Muscle layer of duodenum (tissue), 2 donors: ENCODE results near the gene PALM.
"Not testable (repeated sequence)": the region's sequence is repeated elsewhere in the genome, so short reads cannot be mapped to it uniquely, and the experiment has no call there.

Source experiments
- H3K27ac ChIP-seq: one replicate; pipeline ENCODE4 v1.7.0; 2013; ENCODE audit warnings: mild to moderate bottlenecking, low read length
- H3K27me3 ChIP-seq: one replicate; pipeline ENCODE4 v1.7.0; 2013; ENCODE audit warnings: low read depth, mild to moderate bottlenecking, control low read depth, low read length
- H3K36me3 ChIP-seq, 2 donors: one replicate each; pipeline ENCODE4 v1.7.0; 2013; ENCODE audit warnings: low read length in 2 of 2, control low read depth in 1 of 2, mild to moderate bottlenecking in 1 of 2; ENCODE audit not compliant: insufficient read depth in 2 of 2, control insufficient read depth in 1 of 2
- H3K4me1 ChIP-seq, 2 donors: one replicate each; pipeline ENCODE4 v1.7.0; 2013; ENCODE audit warnings: low read length in 2 of 2, mild to moderate bottlenecking in 2 of 2, control low read depth in 1 of 2, moderate library complexity in 1 of 2; ENCODE audit not compliant: insufficient read depth in 2 of 2, control insufficient read depth in 1 of 2
- H3K4me3 ChIP-seq, 2 donors: one replicate each; pipeline ENCODE4 v1.7.0; 2013; ENCODE audit warnings: low read length in 2 of 2, low read depth in 1 of 2, mild to moderate bottlenecking in 1 of 2
- H3K9me3 ChIP-seq, 2 donors: one replicate each; pipeline ENCODE4 v1.7.0; 2013; ENCODE audit warnings: low read length in 2 of 2, control low read depth in 1 of 2, mild to moderate bottlenecking in 1 of 2; ENCODE audit not compliant: control insufficient read depth in 1 of 2
- donor health status: healthy.

The PALM gene

GRCh38 chr19:741506-742131 is 32.9 kb downstream of the PALM start:
- H3K27me3 ChIP-seq = no peaks in the 10 kb centered on the region
- H3K36me3 ChIP-seq = peaks cover 0 to 11% of the 10 kb centered on the region in 2 donors
- no peak overlapping the region for H3K27ac ChIP-seq
- H3K4me1 ChIP-seq = peaks cover 0 to 3% of the 10 kb centered on the region in 2 donors
- H3K9me3 ChIP-seq = no peaks in the 10 kb centered on the region
- no peak overlapping the region for H3K4me3 ChIP-seq

- Histone ChIP-seq H3K4me1 (peaks cover 0 to 3% of the 10 kb centered on the region in 2 donors), H3K4me3 (no peak overlapping the region), H3K9me3 (peaks cover 0 to 4% of the 10 kb centered on the region in 2 donors), H3K27ac (peak overlapping the region; percentile 69), H3K27me3 (no peaks in the 10 kb centered on the region), H3K36me3 (peaks cover 0 to 19% of the 10 kb centered on the region in 2 donors)
Observed at GRCh38 chr19:742540-743075, 33.9 kb downstream of the PALM start.

DNA sequence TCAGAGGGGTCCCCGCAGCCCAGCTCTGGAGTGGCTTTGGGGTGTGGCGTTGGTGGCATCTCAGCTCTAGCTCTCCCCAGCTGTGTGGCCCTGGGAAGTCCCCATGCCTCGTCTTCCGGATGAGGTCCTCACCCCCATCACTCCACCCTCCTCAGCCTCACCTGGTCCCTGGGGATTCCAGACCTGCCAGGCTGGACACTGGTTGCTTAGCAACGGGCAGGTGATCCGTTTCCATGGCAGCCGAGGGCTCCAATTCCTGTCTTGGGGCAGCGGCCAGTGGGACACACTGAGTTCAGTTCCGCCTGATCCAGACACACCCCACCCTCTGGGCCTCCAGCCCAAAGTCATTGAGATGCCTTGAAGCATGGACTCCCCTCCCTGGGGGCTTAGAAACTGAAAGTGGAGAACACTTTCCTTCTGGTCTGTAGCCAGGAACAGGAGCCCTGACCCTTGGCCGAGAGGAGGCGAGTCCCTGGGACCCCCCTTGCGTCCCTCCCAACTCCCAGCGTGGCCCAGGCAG is 34.5 kb downstream of the PALM start:
- H3K4me1 ChIP-seq = peaks cover 0 to 3% of the 10 kb centered on the region in 2 donors
- peaks cover 0 to 7% of the 10 kb centered on the region in 2 donors for H3K9me3 ChIP-seq
- peak overlapping the region; percentile 69 for H3K27ac ChIP-seq
- H3K27me3 ChIP-seq = no peaks in the 10 kb centered on the region
- no peak overlapping the region for H3K4me3 ChIP-seq
- H3K36me3 ChIP-seq = peaks cover 0 to 26% of the 10 kb centered on the region in 2 donors

GRCh38 chr19:745138-745537 is 36.4 kb downstream of the PALM start:
- not testable (repeated sequence) for H3K4me1 ChIP-seq, H3K27me3 ChIP-seq, H3K9me3 ChIP-seq, H3K27ac ChIP-seq, H3K4me3 ChIP-seq
- peaks cover 0 to 24% of the 10 kb centered on the region in 2 donors for H3K36me3 ChIP-seq

DNA sequence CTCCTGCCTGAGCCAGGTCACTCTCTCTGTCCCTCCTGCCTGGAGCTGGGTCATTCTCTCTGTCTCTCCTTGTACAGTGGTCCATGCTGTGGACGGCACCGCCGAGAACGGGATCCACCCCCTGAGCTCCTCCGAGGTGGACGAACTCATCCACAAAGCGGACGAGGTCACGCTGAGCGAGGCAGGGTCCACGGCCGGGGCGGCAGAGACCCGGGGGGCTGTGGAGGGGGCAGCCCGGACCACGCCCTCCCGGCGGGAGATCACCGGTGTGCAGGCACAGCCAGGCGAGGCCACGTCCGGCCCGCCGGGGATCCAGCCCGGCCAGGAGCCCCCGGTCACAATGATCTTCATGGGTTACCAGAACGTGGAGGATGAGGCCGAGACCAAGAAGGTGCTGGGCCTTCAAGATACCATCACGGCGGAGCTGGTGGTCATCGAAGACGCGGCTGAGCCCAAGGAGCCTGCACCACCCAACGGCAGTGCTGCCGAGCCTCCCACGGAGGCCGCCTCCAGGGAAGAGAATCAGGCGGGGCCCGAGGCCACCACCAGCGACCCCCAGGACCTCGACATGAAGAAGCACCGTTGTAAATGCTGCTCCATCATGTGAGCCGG is 37.6 kb downstream of the PALM start:
- peaks cover 0 to 22% of the 10 kb centered on the region in 2 donors for H3K36me3 ChIP-seq
- peaks cover 0 to 3% of the 10 kb centered on the region in 2 donors for H3K4me1 ChIP-seq
- H3K9me3 ChIP-seq = peaks cover 0 to 7% of the 10 kb centered on the region in 2 donors
- no peak overlapping the region for H3K27ac ChIP-seq
- H3K27me3 ChIP-seq = no peaks in the 10 kb centered on the region
- H3K4me3 ChIP-seq = no peak overlapping the region

GRCh38 chr19:746956-747355 is 38.2 kb downstream of the PALM start:
- Histone ChIP-seq H3K4me3 (no peak overlapping the region), H3K4me1 (peaks cover 0 to 3% of the 10 kb centered on the region in 2 donors), H3K27ac (no peak overlapping the region), H3K9me3 (peaks cover 0 to 7% of the 10 kb centered on the region in 2 donors), H3K27me3 (no peaks in the 10 kb centered on the region), H3K36me3 (peaks cover 0 to 22% of the 10 kb centered on the region in 2 donors)

DNA sequence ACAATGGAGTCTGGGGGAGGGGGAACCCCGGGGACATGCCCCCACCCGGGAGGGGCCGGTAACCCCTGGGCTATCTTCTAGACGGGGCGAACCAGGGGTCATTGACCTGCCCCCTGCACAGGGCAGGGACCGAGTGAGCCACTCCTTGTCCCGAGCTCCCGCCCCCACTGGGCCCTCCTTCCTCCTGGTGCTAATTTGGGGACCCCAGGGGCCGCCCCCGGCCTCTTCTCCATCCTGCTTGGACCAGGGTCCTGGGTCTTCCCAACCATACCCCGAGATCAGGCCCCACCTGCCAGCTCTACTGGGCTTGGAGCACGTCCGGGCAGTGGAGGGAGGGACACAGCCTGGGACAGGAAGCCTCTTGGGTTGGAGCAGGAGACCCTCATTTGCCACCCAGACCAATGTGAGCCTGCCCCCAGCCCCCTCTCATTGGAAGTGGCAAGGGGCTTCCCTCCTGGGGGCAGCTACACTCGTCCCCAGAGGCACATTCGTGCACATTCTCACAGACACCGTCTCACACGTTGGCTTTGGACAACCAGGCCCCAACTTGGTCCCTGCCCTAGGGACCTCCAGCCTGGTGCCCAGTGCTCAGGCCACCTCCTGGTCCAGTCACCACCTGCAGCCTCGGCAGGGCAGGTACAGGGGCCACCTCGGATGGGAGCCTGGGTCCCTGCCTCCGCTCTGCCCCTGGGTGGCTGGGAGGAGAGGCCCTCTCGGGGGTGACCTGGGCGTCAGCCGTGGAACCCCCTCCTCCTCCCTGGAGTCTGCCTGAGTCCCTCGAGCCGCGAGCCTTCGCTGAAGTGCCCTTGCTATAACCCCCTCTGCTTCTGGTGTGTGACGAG is 38.9 kb downstream of the PALM start:
- Histone ChIP-seq H3K36me3 (peaks cover 0 to 22% of the 10 kb centered on the region in 2 donors), H3K4me1 (peaks cover 0 to 3% of the 10 kb centered on the region in 2 donors), H3K27me3 (no peaks in the 10 kb centered on the region), H3K9me3 (peaks cover 0 to 7% of the 10 kb centered on the region in 2 donors), H3K4me3 (no peak overlapping the region), H3K27ac (peak overlapping the region; percentile 51)

- Histone ChIP-seq H3K9me3 (peaks cover 0 to 7% of the 10 kb centered on the region in 2 donors), H3K27me3 (no peaks in the 10 kb centered on the region), H3K4me3 (no peak overlapping the region), H3K27ac (peak overlapping the region; percentile 51), H3K4me1 (peaks cover 0 to under 1% of the 10 kb centered on the region in 2 donors), H3K36me3 (peaks cover 0 to 22% of the 10 kb centered on the region in 2 donors)
Observed at GRCh38 chr19:748274-748598, 39.5 kb downstream of the PALM start.

GRCh38 chr19:749811-750210 is 41.1 kb downstream of the PALM start:
- Histone ChIP-seq H3K9me3 (peaks cover 0 to 7% of the 10 kb centered on the region in 2 donors), H3K36me3 (peaks cover 0 to 22% of the 10 kb centered on the region in 2 donors), H3K27me3 (no peaks in the 10 kb centered on the region), H3K4me3 (no peak overlapping the region), H3K4me1 (no peaks in the 10 kb centered on the region), H3K27ac (no peak overlapping the region)

DNA sequence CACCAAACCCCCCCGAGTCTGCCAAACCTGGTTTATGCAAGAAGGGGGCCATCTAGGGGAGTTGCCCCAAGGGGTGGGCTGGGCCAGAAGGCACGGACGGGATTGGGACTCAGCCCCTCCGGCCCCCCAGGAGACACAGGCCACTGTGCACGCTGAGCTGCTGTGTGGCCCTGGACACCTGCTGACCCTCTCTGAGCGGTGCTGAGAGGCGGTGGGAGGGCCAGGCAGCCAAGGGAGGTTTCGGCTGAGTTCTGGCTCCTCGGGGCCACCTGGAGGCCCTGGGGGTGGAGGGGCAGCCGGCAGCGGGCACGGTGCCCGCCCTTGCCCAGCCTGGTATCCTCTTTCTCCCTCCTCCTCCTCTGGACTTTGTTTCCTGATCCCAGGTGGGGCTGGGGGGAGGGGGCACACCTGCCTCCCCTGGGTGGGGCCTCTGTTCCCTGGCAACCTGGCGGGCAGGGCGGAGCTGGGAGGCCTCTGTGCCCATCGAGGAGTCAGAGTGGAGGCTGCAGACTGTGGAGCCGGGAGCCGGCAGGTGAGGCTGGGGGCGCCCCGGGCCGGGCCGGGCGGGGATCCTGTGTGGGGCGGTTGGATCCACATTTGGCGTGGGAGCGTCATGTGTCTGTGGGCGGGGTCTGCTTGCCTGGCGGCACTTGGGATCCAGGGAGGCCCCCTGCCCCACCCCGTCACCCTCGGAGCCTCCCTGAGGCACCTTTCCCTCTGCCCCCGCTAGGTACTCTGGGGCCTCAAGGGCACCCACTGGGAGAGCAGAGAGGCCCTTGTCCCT is 42.1 kb downstream of the PALM start, which contains the start of gene MISP:
Gene MISP, plus strand, starts transcription at position 473 of the 784 bp plus-strand sequence. CDS start 5,835 bp downstream, outside the sequence.
- H3K27me3 ChIP-seq = no peaks in the 10 kb centered on the region
- H3K4me3 ChIP-seq = peak within 1 kb of the TSS in 1 of 2 donors; percentile 42
- peak within 1 kb of the TSS; percentile 87 for H3K27ac ChIP-seq
- peaks cover 0 to 7% of the 10 kb centered on the region in 2 donors for H3K9me3 ChIP-seq
- H3K36me3 ChIP-seq = peaks cover 0 to 22% of the 10 kb centered on the region in 2 donors
- H3K4me1 ChIP-seq = no peaks in the 10 kb centered on the region
